ENCODE results near the gene CCDC13. TPM values are rescaled to one million over a fixed set of nuclear protein-coding genes. Genes with fewer than 3 reads are reported as not detected.

Gene CCDC13
- total RNA-seq, 4 donors from 2014 or later = 1.7 to 1.9 TPM; not detected in 2

GRCh38 chr3:42773409-42773751, 327 bp upstream of the CCDC13 start:
- Histone ChIP-seq H3K9me3 (no peaks in the 10 kb centered on the region), H3K4me1 (no peaks in the 10 kb centered on the region), H3K27me3 (no peaks in the 10 kb centered on the region), H3K36me3 (no peaks in the 10 kb centered on the region), H3K4me3 (peak overlapping the region; percentile 31 to 51), H3K27ac (peak overlapping the region; percentile 33 to 50)
- no peak for DNase-seq
- TF ChIP-seq POLR2A (IDR thresholded peaks at IDR 0.05) (no peak), CTCF (IDR thresholded peaks at IDR 0.05) (no peak)
- intact Hi-C loops (cut with DNase I; ENCODE audit: low total_unique reads) = no loop called here

DNA sequence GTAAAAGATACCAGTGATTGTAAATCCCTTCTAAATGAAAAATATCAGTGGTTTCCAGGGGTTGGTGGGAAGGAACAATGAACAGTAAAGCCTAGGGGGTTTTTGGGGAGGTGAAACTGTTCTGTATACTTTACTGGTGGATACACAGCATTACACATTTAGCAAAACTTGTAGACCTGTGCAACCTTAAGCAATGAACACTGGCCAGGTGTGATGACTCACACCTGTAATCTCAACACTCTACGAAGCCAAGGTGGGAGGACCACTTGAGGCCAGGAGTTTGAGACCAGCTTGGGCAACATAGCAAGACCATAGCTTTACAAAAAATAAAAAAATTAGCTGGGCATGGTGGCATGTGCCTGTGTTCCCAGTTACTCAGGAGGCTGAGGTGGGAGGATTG, 1.8 kb downstream of the CCDC13 start:
- no peaks in the 10 kb centered on the region for H3K36me3 ChIP-seq
- H3K27ac ChIP-seq = no peak overlapping the region
- intact Hi-C loops (cut with DNase I; ENCODE audit: low total_unique reads) = no loop called here
- H3K9me3 ChIP-seq = no peaks in the 10 kb centered on the region
- no peak for DNase-seq
- TF ChIP-seq POLR2A (IDR thresholded peaks at IDR 0.05) = no peak
- no peak for TF ChIP-seq CTCF (IDR thresholded peaks at IDR 0.05)
- no peaks in the 10 kb centered on the region for H3K4me1 ChIP-seq
- H3K4me3 ChIP-seq = no peak overlapping the region
- H3K27me3 ChIP-seq = no peaks in the 10 kb centered on the region

- Histone ChIP-seq H3K36me3 (no peaks in the 10 kb centered on the region), H3K4me1 (no peaks in the 10 kb centered on the region), H3K9me3 (no peaks in the 10 kb centered on the region), H3K4me3 (no peak overlapping the region), H3K27ac (no peak overlapping the region), H3K27me3 (no peaks in the 10 kb centered on the region)
- DNase-seq = no peak
- no peak for TF ChIP-seq CTCF (IDR thresholded peaks at IDR 0.05)
- TF ChIP-seq POLR2A (IDR thresholded peaks at IDR 0.05) = no peak
- intact Hi-C loops (cut with DNase I; ENCODE audit: low total_unique reads) = no loop called here
These were observed 3.4 kb downstream of the CCDC13 start for GRCh38 chr3:42769477-42770131.

- TF ChIP-seq POLR2A (IDR thresholded peaks at IDR 0.05) (no peak), CTCF (IDR thresholded peaks at IDR 0.05) (no peak)
- DNase-seq = no peak
- H3K27me3 ChIP-seq = no peaks in the 10 kb centered on the region
- no peak overlapping the region for H3K4me3 ChIP-seq
- H3K4me1 ChIP-seq = no peaks in the 10 kb centered on the region
- H3K36me3 ChIP-seq = no peaks in the 10 kb centered on the region
- intact Hi-C loops (cut with DNase I; ENCODE audit: low total_unique reads) = no loop called here
- H3K9me3 ChIP-seq = no peaks in the 10 kb centered on the region
- H3K27ac ChIP-seq = no peak overlapping the region
These were observed 8.3 kb downstream of the CCDC13 start for GRCh38 chr3:42764561-42765295.

DNA sequence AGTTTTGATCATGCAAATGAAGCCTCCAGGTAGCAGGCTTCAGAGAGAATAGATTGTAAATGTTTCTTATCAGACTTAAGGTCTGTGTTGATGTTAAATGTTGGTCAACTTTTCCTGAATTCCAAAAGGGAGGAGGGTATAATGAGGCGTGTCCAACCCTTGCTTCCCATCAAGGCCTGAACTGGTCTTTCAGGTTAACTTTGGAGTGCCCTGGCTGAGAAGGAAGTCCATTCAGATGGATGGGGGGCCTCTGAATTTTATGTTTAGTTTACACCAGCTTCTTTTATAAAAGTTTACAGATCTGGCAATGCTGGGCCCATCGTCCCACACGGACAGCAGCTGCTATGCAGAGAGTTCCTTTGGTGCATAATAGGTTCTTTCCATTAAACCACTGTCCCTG, 8.9 kb downstream of the CCDC13 start:
- intact Hi-C loops (cut with DNase I; ENCODE audit: low total_unique reads) = no loop called here
- Histone ChIP-seq H3K9me3 (no peaks in the 10 kb centered on the region), H3K36me3 (no peaks in the 10 kb centered on the region), H3K4me1 (no peaks in the 10 kb centered on the region), H3K27ac (no peak overlapping the region), H3K27me3 (no peaks in the 10 kb centered on the region), H3K4me3 (no peak overlapping the region)
- no peak for DNase-seq
- no peak for TF ChIP-seq POLR2A (IDR thresholded peaks at IDR 0.05)
- no peak for TF ChIP-seq CTCF (IDR thresholded peaks at IDR 0.05)
